Breast epithelium (tissue), 4 donors: ENCODE results near the gene PARK7. TPM values are rescaled to one million over a fixed set of nuclear protein-coding genes. Genes with fewer than 3 reads are reported as not detected.

ENCODE experiments used
- DNase-seq, 2 donors: peaks; one replicate each; pipeline ENCODE4 v3.0.0-alpha.2; 2019; ENCODE audit warnings: low spot score in 2 of 2
- H3K27ac ChIP-seq, 2 donors: fragments of 200-600 bp; sonication (generic) in 1 of 2; one replicate each; pipeline ENCODE4 v1.5.1; 2016 to 2019; ENCODE audit warnings: mild to moderate bottlenecking in 1 of 2
- H3K27me3 ChIP-seq, 2 donors: fragments of 200-600 bp; sonication (generic) in 1 of 2; one replicate each; pipeline versions ENCODE4 v1.5.1 to v1.6.0; 2017 to 2019; ENCODE audit warnings: control low read depth in 1 of 2, mild to moderate bottlenecking in 1 of 2
- H3K36me3 ChIP-seq: fragments of 200-600 bp; one replicate; pipeline ENCODE4 v1.5.1; 2019
- H3K4me1 ChIP-seq, 2 donors: fragments of 200-600 bp; sonication (generic); one replicate each; pipeline ENCODE4 v1.5.1; 2016 to 2019; ENCODE audit warnings: control low read depth in 1 of 2
- H3K4me3 ChIP-seq, 3 donors: fragments of 200-600 bp; sonication (generic); 1 replicate in 2 of 3; 2 replicates in 1 of 3; pipeline ENCODE4 v1.5.1; 2016 to 2019; ENCODE audit warnings: mild to moderate bottlenecking in 3 of 3, moderate library complexity in 2 of 3
- H3K9me3 ChIP-seq, 2 donors: fragments of 200-600 bp; sonication (generic) in 1 of 2; one replicate each; pipeline ENCODE4 v1.5.1; 2016 to 2019; ENCODE audit warnings: control low read depth in 1 of 2
- CTCF ChIP-seq, 3 donors: fragments of 450-650 bp; IDR thresholded peaks; one replicate each; pipeline ENCODE4 v1.5.1; 2016 to 2017; ENCODE audit warnings: antibody characterized with exemption in 3 of 3, mild to moderate bottlenecking in 3 of 3, moderate library complexity in 3 of 3
- POLR2A ChIP-seq: fragments of 450-650 bp; IDR thresholded peaks from one replicate; pipeline ENCODE4 v1.6.1; 2016; ENCODE audit warnings: antibody characterized with exemption, mild to moderate bottlenecking, moderate library complexity
- POLR2AphosphoS5 ChIP-seq, 3 donors: sonication (generic); formaldehyde crosslinking; IDR thresholded peaks; one replicate each; pipeline ENCODE4 v1.6.1; 2017; ENCODE audit warnings: antibody characterized with exemption in 3 of 3
- intact Hi-C: fragments of 100-400 bp; cut with DNase I; formaldehyde crosslinking; loops from one replicate; pipeline ENCODE4 v1.15.1; 2023; ENCODE audit warnings: low total_unique reads
- total RNA-seq, 3 donors: library from RNA; depleted of rRNA; stranded (reverse); fragments of >200 nt; gene quantifications; one replicate each; pipeline ENCODE4 v1.1.0, GENCODE V29; 2016

The PARK7 gene
- total RNA-seq, 3 donors from 2014 or later, result 205 to 227 (median 213) TPM

- intact Hi-C loops, result no loop called here
- no peak overlapping the region for H3K4me3 ChIP-seq
- no peaks in the 10 kb centered on the region for H3K9me3 ChIP-seq
- DNase-seq, result no peak
- H3K27ac ChIP-seq, result no peak overlapping the region
- no peaks in the 10 kb centered on the region for H3K4me1 ChIP-seq
- no peak for TF ChIP-seq POLR2AphosphoS5 (IDR thresholded peaks at IDR 0.05)
- no peak for TF ChIP-seq CTCF (IDR thresholded peaks at IDR 0.05)
- no peak for TF ChIP-seq POLR2A
- H3K36me3 ChIP-seq, result no peaks in the 10 kb centered on the region
- H3K27me3 ChIP-seq, result no peaks in the 10 kb centered on the region
These were observed 70.9 kb downstream of the PARK7 start for GRCh38 chr1:8032366-8032910.

- intact Hi-C loops, result no loop called here
These were observed 71.8 kb downstream of the PARK7 start for GRCh38 chr1:8033322-8033721.

More at GRCh38 chr1:8033322-8033721, 71.8 kb downstream of the PARK7 start:
- no peak overlapping the region for H3K4me3 ChIP-seq
- no peaks in the 10 kb centered on the region for H3K27me3 ChIP-seq
- no peak for DNase-seq
- no peaks in the 10 kb centered on the region for H3K9me3 ChIP-seq
- H3K36me3 ChIP-seq, result no peaks in the 10 kb centered on the region
- TF ChIP-seq POLR2A (no peak), CTCF (IDR thresholded peaks at IDR 0.05) (no peak), POLR2AphosphoS5 (IDR thresholded peaks at IDR 0.05) (no peak)
- H3K27ac ChIP-seq, result no peak overlapping the region
- H3K4me1 ChIP-seq, result no peaks in the 10 kb centered on the region

Other genes with a start within 250 kb of the PARK7 start
- 100 to 1,000 TPM in 1 of 3 donors, 10 to 100 TPM in 2; 75.7 to 167 (median 81.2) TPM for gene VAMP3, start 190.4 kb upstream of the PARK7 start, total RNA-seq
- 10 to 100 TPM; 15.4 to 22.9 (median 16.0) TPM for gene PER3, start 177.4 kb upstream of the PARK7 start, total RNA-seq
- 1 to 10 TPM in 1 of 3 donors, not detected in 2; 1.6 TPM for gene UTS2, start 108.6 kb upstream of the PARK7 start, total RNA-seq
- under 1 TPM in 1 of 3 donors, not detected in 2; 0.59 TPM for gene TNFRSF9, start 20.9 kb upstream of the PARK7 start, total RNA-seq
- 100 to 1,000 TPM; 207 to 550 (median 379) TPM for gene ERRFI1, start 64.6 kb downstream of the PARK7 start, total RNA-seq